Upper lobe of left lung (tissue), 6 donors: Measurements from ENCODE around the gene APP. TPM values are rescaled to one million over a fixed set of nuclear protein-coding genes. Genes with fewer than 3 reads are reported as not detected.

Source experiments
- ATAC-seq, 2 donors: fragments of 200-7000 bp; cut with Tn5 transposase; one replicate each; pipeline ENCODE4 v1.9.1; 2022; ENCODE audit warnings: mild to moderate bottlenecking in 2 of 2, moderate library complexity in 2 of 2; ENCODE audit not compliant: low FRiP score in 2 of 2
- DNase-seq, 2 donors: peaks; one replicate each; pipeline ENCODE4 v3.0.0-alpha.2; 2019 to 2020
- H3K27ac ChIP-seq, 4 donors: fragments of 200-600 bp; sonication (generic); one replicate each; pipeline ENCODE4 v1.5.1; 2016 to 2019
- H3K27me3 ChIP-seq, 4 donors: fragments of 200-600 bp; sonication (generic); one replicate each; pipeline ENCODE4 v1.5.1; 2017 to 2019
- H3K36me3 ChIP-seq, 4 donors: fragments of 200-600 bp; sonication (generic); one replicate each; pipeline ENCODE4 v1.5.1; 2016 to 2019
- H3K4me1 ChIP-seq, 4 donors: fragments of 200-600 bp; sonication (generic); one replicate each; pipeline ENCODE4 v1.5.1; 2018 to 2019
- H3K4me3 ChIP-seq, 4 donors: fragments of 200-600 bp; sonication (generic); one replicate each; pipeline ENCODE4 v1.5.1; 2017 to 2019; ENCODE audit warnings: mild to moderate bottlenecking in 2 of 4, moderate library complexity in 1 of 4
- H3K9me3 ChIP-seq, 4 donors: fragments of 200-600 bp; sonication (generic); one replicate each; pipeline ENCODE4 v1.5.1; 2018 to 2019
- EP300 ChIP-seq, 4 donors: sonication (generic); formaldehyde crosslinking; IDR thresholded peaks; one replicate each; pipeline ENCODE4 v1.5.1; 2017; ENCODE audit warnings: antibody characterized with exemption in 4 of 4, control low read depth in 2 of 4
- POLR2A ChIP-seq, 4 donors: fragments of 450-650 bp; IDR thresholded peaks; one replicate each; pipeline ENCODE4 v1.5.1; 2016 to 2017; ENCODE audit warnings: antibody characterized with exemption in 4 of 4, mild to moderate bottlenecking in 2 of 4
- POLR2AphosphoS5 ChIP-seq, 2 donors: sonication (generic); formaldehyde crosslinking; IDR thresholded peaks; one replicate each; pipeline ENCODE4 v1.5.1; 2017; ENCODE audit warnings: antibody characterized with exemption in 2 of 2
- WGBS, 2 donors: methylation state at CpG; one replicate each; pipeline ENCODE4 v1.1.5; 2017 to 2018; 5-methylcytosine and 5-hydroxymethylcytosine counted together
- total RNA-seq, 6 donors: library from RNA; depleted of rRNA in 4 of 6; stranded (reverse); fragments of >200 nt in 4 of 6; gene quantifications; one replicate each; pipeline versions ENCODE4 v1.1.0 to v1.2.1, GENCODE V29; 2016 to 2021
- TF ChIP-seq, protein P1 (sequence below), 6 experiments: fragments of 450-650 bp in 4 of 6; fragments of 200-600 bp in 2 of 6; sonication (generic) in 2 of 6; IDR thresholded peaks; one replicate each; pipeline ENCODE4 v1.5.1; 2016 to 2019; ENCODE audit warnings: antibody characterized with exemption in 6 of 6
- donor health status: DM: no; HTN: no; CAD: no; lungs with moderate emphysema.
- donor health status: DM: no; HTN: yes; CAD: no; lungs with severe emphysema.

APP gene
- total RNA-seq, 6 donors from 2014 or later, result 177 to 444 (median 391) TPM

GRCh38 chr21:25887646-25888306, 282.8 kb downstream of the APP start:
- ATAC-seq, result no peak
- DNase-seq, result no peak
- Histone ChIP-seq H3K36me3 (peaks cover 0 to 44% (median 5%) of the 10 kb centered on the region in 4 donors), H3K9me3 (no peaks in the 10 kb centered on the region), H3K4me1 (peaks cover 4 to 19% (median 16%) of the 10 kb centered on the region in 4 donors), H3K4me3 (no peak overlapping the region), H3K27ac (no peak overlapping the region), H3K27me3 (no peaks in the 10 kb centered on the region)
- 74 to 76% methylated on average over 9 of the region's 9 CpGs for WGBS, 2 donors
- TF ChIP-seq EP300 (IDR thresholded peaks at IDR 0.05) (no peak), POLR2A (IDR thresholded peaks at IDR 0.05) (no peak), POLR2AphosphoS5 (IDR thresholded peaks at IDR 0.05) (no peak)
- TF ChIP-seq, protein P1, sequence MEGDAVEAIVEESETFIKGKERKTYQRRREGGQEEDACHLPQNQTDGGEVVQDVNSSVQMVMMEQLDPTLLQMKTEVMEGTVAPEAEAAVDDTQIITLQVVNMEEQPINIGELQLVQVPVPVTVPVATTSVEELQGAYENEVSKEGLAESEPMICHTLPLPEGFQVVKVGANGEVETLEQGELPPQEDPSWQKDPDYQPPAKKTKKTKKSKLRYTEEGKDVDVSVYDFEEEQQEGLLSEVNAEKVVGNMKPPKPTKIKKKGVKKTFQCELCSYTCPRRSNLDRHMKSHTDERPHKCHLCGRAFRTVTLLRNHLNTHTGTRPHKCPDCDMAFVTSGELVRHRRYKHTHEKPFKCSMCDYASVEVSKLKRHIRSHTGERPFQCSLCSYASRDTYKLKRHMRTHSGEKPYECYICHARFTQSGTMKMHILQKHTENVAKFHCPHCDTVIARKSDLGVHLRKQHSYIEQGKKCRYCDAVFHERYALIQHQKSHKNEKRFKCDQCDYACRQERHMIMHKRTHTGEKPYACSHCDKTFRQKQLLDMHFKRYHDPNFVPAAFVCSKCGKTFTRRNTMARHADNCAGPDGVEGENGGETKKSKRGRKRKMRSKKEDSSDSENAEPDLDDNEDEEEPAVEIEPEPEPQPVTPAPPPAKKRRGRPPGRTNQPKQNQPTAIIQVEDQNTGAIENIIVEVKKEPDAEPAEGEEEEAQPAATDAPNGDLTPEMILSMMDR (IDR thresholded peaks at IDR 0.05), result no peak

DNA sequence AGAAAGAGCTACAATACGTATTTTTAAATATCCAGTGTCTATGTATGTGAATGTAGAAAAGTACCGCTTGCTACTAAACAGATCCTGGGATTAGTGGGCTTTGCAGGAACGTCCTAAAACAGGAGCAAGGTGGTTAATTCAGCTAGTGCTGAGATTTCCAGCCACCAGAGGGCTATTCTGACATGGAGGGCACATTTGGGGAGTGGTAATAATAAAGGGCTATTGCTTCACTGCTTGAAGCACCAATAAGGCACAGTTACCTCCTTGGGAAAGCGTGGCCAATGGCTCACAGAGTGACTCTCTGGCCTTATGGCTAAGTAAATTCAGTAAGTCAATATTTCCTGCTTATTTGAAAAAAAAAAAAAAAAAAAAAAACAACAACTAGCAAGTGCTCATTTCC, 283.4 kb downstream of the APP start:
- ATAC-seq, result no peak
- Histone ChIP-seq H3K4me3 (no peak overlapping the region), H3K9me3 (no peaks in the 10 kb centered on the region), H3K27me3 (no peaks in the 10 kb centered on the region), H3K27ac (peak overlapping the region in 1 of 4 donors; percentile 28), H3K4me1 (peaks cover 4 to 19% (median 16%) of the 10 kb centered on the region in 4 donors), H3K36me3 (peaks cover 0 to 43% (median 5%) of the 10 kb centered on the region in 4 donors)
- TF ChIP-seq POLR2A (IDR thresholded peaks at IDR 0.05) (no peak), POLR2AphosphoS5 (IDR thresholded peaks at IDR 0.05) (no peak), EP300 (IDR thresholded peaks at IDR 0.05) (no peak)
- TF ChIP-seq, protein P1 (IDR thresholded peaks at IDR 0.05), result no peak
- 92 to 93% methylated on average over 4 of the region's 4 CpGs for WGBS, 2 donors
- DNase-seq, result no peak

DNA sequence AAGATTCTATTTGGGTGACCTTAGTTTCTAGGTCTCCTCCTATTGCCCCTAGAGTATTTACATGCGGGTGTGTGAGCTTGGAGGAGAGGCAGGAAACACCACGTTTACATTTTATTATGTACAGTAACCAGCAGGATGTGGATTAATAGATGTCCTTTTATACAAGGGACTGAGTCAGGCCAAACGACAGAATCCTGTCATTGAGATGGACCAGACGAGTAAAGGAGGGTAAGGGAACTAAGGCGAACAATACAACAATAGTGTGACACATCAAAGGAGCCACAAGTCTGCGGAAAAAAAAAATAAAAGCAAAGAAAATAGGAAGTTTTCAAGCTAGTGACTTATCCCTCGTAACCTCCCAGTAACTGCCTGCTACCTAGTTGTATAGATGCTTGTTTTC, 284.7 kb downstream of the APP start:
- Histone ChIP-seq H3K9me3 (no peaks in the 10 kb centered on the region), H3K4me3 (no peak overlapping the region), H3K36me3 (peaks cover under 1 to 38% (median 6%) of the 10 kb centered on the region in 4 donors), H3K27me3 (no peaks in the 10 kb centered on the region), H3K4me1 (peaks cover 4 to 19% (median 16%) of the 10 kb centered on the region in 4 donors), H3K27ac (no peak overlapping the region)
- ATAC-seq (no peak), DNase-seq (no peak)
- no peak for TF ChIP-seq EP300 (IDR thresholded peaks at IDR 0.05)
- TF ChIP-seq, protein P1 (IDR thresholded peaks at IDR 0.05), result no peak
- peak in 1 of 2 donors; percentile 17 for TF ChIP-seq POLR2AphosphoS5 (IDR thresholded peaks at IDR 0.05)
- TF ChIP-seq POLR2A (IDR thresholded peaks at IDR 0.05), result no peak
- WGBS, 2 donors, result 59 to 60% methylated on average over 7 of the region's 7 CpGs

- WGBS, 2 donors, result 72 to 83% methylated on average over 3 to 4 of the region's 4 CpGs
- peaks cover 4 to 19% (median 16%) of the 10 kb centered on the region in 4 donors for H3K4me1 ChIP-seq
- TF ChIP-seq EP300 (IDR thresholded peaks at IDR 0.05), result no peak
- no peak for TF ChIP-seq POLR2AphosphoS5 (IDR thresholded peaks at IDR 0.05)
- TF ChIP-seq, protein P1 (IDR thresholded peaks at IDR 0.05), result no peak
- no peak for TF ChIP-seq POLR2A (IDR thresholded peaks at IDR 0.05)
- H3K27me3 ChIP-seq, result no peaks in the 10 kb centered on the region
- H3K36me3 ChIP-seq, result peaks cover 0 to 38% (median 8%) of the 10 kb centered on the region in 4 donors
- no peak overlapping the region for H3K27ac ChIP-seq
- H3K4me3 ChIP-seq, result no peak overlapping the region
- no peak for ATAC-seq
- no peaks in the 10 kb centered on the region for H3K9me3 ChIP-seq
- DNase-seq, result no peak
Measured at GRCh38 chr21:25885405-25885804, 285.2 kb downstream of the APP start.

DNA sequence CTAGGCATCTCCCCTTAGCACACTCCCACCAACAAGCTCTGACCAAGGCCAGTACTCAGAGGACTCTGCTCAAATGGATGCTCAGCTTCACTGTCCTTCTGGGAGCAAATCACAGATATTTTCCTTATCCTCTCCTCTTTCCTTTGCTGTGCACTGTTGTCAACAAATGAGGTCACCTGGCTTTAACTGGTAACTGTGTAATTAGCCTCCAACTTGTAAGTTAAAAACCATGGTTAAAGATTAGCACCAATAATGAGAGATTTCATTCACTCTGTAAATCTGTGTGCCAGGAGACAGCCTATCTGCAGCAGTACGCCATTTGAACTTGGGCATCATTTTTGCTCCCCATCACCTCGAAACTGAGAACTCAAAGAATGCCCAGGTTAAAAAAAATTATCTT, 286.3 kb downstream of the APP start:
- H3K27me3 ChIP-seq, result no peaks in the 10 kb centered on the region
- no peak for TF ChIP-seq POLR2AphosphoS5 (IDR thresholded peaks at IDR 0.05)
- TF ChIP-seq POLR2A (IDR thresholded peaks at IDR 0.05), result no peak
- no peak for TF ChIP-seq EP300 (IDR thresholded peaks at IDR 0.05)
- TF ChIP-seq, protein P1 (IDR thresholded peaks at IDR 0.05), result no peak
- no peaks in the 10 kb centered on the region for H3K9me3 ChIP-seq
- DNase-seq, result no peak
- ATAC-seq, result no peak
- H3K4me3 ChIP-seq, result no peak overlapping the region
- H3K4me1 ChIP-seq, result peaks cover 4 to 19% (median 16%) of the 10 kb centered on the region in 4 donors
- 93 to 98% methylated on average over 2 of the region's 2 CpGs for WGBS, 2 donors
- H3K27ac ChIP-seq, result no peak overlapping the region
- peaks cover 0 to 36% (median 10%) of the 10 kb centered on the region in 4 donors for H3K36me3 ChIP-seq
